ENCODE measurements around the gene RASGRF1. TPM values are rescaled to one million over a fixed set of nuclear protein-coding genes. Genes with fewer than 3 reads are reported as not detected.

Gene RASGRF1
- total RNA-seq, 1 donor from 2014 or later, result under 0.01 TPM

- peak; percentile 52 for DNase-seq (ENCODE audit: extremely low read depth, low read depth, low spot score)
These were observed 97.9 kb downstream of the RASGRF1 start for GRCh38 chr15:78992416-78993256.

DNA sequence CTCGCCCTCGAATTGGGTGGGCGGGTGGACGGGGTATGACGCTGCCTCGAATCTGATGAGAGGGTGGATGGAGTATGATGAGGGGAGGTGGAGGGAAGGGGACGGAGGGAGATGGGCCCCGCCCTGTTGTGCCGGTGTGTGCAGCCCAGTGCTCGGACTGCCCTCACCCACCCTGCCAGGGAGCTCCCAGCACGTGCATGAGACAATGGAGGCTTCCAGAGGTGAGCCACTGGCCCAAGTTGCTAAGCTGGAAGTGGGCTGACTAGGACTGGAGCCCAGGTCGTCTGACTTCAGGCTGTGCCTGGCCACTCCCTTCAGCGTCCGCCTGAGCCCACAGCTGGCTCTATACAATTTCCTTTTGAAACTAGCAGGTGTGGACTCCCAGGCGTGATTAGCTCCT lies 98.7 kb downstream of the RASGRF1 start:
- no peak for DNase-seq (ENCODE audit: extremely low read depth, low read depth, low spot score)

DNA sequence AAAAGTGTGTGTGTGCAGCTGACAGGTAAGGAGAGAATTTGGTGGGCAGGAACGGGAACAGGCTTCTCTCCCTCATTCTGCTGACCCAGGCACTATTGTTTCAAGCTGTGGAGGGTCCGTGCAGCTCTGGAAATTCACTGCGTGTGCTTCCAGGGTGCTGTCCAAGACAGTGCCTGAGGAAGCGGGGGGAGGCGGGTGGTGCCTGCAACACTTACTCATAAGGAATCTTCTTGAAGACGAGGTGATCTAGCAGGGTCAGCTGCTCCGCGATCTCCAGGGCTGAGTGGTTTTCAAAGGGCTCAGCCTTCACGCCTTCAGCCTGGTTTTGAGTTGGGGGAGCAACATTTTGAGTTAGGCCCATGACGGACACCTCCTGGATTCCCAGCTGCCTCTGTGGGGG lies 99.1 kb downstream of the RASGRF1 start:
- no peak for DNase-seq (ENCODE audit: extremely low read depth, low read depth, low spot score)

DNA sequence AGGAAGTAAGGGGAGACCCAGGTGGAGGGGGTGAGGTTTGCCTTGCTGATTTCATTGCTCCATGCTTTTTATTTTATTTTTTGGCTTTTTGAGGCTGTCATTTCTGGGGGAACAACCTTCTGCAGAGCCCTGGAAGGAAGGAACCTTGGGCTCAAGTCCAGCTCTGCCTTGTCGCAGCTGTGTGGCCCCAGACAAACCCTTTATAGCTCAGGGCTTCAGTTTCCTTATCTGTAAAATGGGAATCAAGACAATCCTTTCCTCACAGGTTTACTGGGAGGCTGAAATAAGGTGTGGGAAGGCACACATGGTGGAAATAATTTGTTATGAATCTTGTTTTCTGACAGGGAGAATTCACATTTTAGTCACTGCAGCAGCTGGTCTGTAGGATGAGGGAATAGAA lies 100.3 kb downstream of the RASGRF1 start:
- DNase-seq (ENCODE audit: extremely low read depth, low read depth, low spot score), result no peak

DNA sequence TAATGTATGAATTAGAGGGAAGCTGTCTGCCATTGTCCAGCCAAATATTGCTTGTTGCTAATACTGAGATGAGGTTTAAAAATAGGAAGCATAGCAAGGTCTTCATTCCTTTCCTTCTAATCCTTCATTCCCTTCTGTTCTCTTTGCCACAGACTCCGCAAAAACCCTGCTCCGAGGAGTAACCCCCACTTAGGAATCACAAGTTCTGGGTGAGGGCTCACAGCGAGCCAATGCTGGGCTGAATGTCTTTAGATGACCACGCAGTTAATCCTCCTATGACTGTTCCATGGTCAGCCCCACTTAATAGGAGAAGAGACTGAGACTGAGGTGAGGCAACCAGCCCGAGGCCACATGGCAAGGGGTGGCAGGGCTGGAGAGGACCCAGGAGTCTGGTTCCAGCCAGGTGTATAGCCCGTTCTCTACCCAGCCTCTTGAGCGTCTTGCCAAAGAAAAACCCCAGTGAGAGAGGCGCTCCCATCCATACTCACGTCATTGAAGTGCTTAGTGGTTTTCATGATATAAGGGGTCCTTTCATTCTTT lies 100.8 kb downstream of the RASGRF1 start:
- no peak for DNase-seq (ENCODE audit: extremely low read depth, low read depth, low spot score)

DNA sequence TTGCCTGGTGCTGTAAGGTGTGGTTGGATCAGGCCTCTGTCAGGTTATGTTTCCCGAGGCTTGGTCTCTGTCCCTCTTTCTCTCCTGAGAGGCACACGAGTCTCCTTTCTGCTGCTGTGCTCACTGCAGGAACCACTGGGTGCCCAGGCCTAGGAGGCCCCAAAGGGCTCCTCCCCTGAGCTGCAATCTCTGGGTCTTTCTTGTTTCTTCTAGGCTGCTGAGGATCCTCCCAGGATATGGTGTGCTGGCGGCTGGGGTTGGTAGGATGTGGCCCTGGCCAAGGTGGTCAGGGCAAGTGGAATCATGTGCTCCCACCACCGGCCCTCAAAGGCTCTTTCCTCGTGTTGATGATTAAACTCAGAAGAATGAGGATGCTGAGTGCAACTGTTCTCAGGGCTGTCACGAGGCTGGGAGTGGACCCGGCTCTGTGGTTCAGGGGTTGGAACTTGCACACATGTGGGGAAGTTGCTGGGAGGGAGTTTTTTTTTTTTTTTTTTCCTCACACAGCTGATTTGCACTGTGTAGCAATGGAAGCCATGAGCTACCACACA lies 102.1 kb downstream of the RASGRF1 start:
- peak; percentile 91 for DNase-seq (ENCODE audit: extremely low read depth, low read depth, low spot score)

- DNase-seq (ENCODE audit: extremely low read depth, low read depth, low spot score), result peak; percentile 9
These were observed 102.8 kb downstream of the RASGRF1 start for GRCh38 chr15:78987556-78988360.

DNA sequence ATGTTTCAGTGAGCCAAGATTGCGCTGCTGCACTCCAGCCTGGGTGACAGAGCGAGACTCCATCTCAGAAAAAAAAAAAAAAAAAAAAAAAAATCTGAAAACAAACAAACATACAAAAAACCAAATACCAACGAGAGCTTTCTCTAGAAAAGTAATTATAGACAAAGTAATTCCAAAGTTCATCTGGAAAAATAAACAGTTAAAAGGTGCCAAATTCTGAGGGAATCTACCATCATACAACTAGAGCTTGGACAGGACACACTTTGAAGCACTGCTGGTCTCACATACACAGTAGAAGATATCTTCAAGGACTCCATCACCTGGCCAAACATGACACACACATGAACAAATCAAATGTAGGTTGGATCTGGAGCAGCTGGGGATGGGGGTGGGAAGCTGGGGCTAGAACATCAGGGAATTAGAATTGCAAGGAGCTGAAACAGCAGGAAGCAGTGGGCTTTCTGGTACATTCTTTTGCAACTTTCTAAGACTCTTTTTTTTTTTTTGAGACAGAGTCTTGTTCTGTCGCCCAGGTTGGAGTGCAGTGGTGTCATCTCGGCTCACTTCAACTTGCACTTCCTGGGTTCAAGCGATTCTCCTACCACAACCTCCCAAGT lies 104.6 kb downstream of the RASGRF1 start:
- no peak for DNase-seq (ENCODE audit: extremely low read depth, low read depth, low spot score)

DNA sequence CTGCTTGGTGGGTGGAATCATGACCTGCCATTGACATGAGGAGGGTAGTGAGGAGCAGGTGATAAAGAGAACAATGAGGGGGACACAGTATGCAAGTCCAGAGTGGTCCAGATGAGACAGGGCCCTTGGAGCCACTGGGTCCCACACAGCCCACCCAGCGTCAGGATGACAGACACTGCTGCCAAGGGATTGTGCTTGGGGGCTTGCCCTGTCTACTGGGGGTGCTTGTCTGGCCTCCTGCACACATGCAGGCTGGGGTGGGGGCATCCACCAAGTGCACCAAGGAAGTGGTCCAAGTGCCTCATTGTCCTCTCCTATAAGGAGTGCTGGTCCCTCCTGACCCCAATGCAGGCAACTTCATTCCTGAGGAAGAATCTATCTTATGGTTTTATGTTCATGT lies 106.5 kb downstream of the RASGRF1 start:
- no peak for DNase-seq (ENCODE audit: extremely low read depth, low read depth, low spot score)

DNA sequence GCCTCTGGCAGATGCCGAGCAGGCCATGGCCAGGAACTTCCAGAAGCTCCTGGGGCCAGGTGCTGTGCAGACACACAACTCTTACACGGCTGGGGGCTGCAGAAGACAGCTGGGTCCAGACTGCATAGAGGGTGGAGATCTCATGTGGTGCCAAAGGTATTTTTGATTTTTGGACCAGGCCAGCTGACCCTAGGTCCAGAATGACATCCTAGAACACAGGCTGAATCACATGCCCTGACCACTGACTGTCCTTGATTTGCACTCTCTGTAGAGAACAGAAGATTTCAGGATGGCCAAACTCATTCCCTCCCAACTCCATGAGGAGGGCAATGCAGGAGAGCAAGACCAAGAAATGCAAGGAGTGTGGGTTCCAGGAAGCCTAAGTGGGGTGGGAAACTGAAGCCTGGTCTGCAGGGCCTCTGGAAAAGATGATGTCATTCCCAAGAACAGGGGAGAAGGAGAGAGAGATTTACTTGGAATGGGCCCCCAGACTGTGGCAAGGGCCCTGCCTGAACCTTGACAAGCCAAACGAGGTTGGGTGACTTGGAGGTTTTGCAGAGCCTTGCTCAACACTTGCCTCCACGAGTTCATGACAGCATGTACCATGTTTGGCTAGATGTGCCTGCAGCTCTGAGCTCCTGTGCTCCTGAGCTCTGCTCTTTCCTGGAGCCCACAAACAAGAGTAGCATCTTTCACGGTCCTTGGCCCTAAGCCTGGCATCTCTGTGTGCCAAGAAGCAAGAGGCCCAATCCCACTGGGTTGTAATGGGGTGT lies 107.2 kb downstream of the RASGRF1 start:
- no peak for DNase-seq (ENCODE audit: extremely low read depth, low read depth, low spot score)

- no peak for DNase-seq (ENCODE audit: extremely low read depth, low read depth, low spot score)
These were observed 107.8 kb downstream of the RASGRF1 start for GRCh38 chr15:78982736-78983135.

GRCh38 chr15:78981532-78982313 lies 108.9 kb downstream of the RASGRF1 start:
- DNase-seq (ENCODE audit: extremely low read depth, low read depth, low spot score), result no peak

- peak; percentile 5 for DNase-seq (ENCODE audit: extremely low read depth, low read depth, low spot score)
These were observed 110.9 kb downstream of the RASGRF1 start for GRCh38 chr15:78979456-78980320.

DNA sequence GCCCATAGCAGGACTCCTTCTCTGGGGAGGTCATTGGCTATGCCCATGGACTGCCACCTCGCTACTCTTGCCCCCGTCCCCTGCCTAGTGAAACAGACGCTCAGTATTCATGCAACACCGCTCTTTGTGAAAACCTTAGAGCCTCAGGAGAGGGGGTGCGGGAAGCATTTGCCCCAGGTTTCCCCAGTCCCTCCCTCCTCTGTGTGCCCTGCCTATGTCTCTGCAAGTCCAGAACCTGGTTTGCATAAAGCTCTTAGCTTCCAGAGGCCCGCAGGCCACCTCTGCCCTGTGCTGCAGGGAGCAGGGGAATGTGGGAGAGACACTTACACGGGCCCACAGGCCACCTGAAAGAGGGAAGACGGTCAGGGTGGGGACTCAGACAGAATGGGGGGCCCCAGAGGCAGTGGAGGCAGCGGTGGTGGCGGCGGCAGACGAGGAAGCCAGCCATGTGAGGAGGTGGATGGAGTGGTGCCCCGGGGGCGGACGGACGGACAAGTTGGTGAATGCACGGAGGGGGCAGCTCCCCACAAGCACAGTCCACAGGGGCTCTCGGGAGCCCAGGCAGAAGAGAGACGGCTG lies 111.9 kb downstream of the RASGRF1 start:
- DNase-seq (ENCODE audit: extremely low read depth, low read depth, low spot score), result no peak

- no peak for DNase-seq (ENCODE audit: extremely low read depth, low read depth, low spot score)
These were observed 112.8 kb downstream of the RASGRF1 start for GRCh38 chr15:78977591-78978347.

DNA sequence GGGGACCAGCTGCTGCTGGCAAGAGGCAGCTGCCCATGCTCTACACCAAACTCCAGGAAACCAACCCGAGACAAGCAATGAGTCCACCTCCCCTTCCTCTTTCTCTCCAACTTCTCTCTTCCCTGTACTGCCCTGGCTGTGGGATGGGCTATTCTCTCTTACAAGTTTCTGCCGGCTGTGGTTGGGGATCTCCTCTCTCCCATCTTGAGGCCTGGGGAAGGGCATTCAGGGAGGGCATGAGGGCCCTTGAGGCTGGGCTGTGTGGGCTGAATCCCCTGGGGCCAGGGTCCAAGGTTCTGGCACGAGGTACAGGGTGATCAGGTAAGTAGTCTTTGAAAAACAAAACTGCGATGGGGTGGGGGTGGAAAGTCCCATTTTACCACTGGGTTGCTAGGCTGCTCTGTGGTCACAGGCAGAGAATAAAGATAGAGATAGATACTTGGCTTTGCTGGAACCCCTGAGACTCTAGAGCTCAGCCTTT lies 113.4 kb downstream of the RASGRF1 start:
- DNase-seq (ENCODE audit: extremely low read depth, low read depth, low spot score), result no peak

DNA sequence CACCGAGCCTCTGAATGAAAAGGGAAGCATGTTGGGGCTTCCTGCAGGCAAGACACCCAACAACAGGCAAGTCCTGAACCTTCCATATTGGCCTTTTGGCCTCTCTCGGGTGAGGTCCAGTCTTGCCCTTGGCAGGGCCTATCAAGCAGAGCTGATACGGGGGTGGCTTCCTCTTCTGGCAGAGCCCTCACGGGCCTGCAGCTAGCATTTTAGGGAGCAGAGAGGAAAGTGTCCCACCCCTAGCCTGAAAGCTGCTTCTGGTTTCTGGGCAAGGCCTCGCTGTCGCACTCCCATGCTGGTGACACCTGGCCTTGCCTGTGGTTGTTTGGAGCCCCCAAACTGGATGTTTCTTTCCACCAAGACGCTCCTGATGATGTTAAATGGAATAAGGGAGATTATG lies 113.9 kb downstream of the RASGRF1 start:
- no peak for DNase-seq (ENCODE audit: extremely low read depth, low read depth, low spot score)
